IPS-18c (cell line): Measurements from ENCODE around the gene NAPSA.
"Not testable (repeated sequence)": the region's sequence is repeated elsewhere in the genome, so short reads cannot be mapped to it uniquely, and the experiment has no call there.

Experiments used
- H3K4me3 ChIP-seq: 2 replicates; pipeline ENCODE4 v1.7.0; 2013; ENCODE audit warnings: low read depth, mild to moderate bottlenecking, low read length, moderate library complexity; ENCODE audit not compliant: insufficient read depth
- H3K9me3 ChIP-seq: one replicate; pipeline ENCODE4 v1.6.1; 2013; ENCODE audit warnings: mild to moderate bottlenecking, low read length, moderate library complexity; ENCODE audit not compliant: control insufficient read depth, insufficient read depth

NAPSA gene

DNA sequence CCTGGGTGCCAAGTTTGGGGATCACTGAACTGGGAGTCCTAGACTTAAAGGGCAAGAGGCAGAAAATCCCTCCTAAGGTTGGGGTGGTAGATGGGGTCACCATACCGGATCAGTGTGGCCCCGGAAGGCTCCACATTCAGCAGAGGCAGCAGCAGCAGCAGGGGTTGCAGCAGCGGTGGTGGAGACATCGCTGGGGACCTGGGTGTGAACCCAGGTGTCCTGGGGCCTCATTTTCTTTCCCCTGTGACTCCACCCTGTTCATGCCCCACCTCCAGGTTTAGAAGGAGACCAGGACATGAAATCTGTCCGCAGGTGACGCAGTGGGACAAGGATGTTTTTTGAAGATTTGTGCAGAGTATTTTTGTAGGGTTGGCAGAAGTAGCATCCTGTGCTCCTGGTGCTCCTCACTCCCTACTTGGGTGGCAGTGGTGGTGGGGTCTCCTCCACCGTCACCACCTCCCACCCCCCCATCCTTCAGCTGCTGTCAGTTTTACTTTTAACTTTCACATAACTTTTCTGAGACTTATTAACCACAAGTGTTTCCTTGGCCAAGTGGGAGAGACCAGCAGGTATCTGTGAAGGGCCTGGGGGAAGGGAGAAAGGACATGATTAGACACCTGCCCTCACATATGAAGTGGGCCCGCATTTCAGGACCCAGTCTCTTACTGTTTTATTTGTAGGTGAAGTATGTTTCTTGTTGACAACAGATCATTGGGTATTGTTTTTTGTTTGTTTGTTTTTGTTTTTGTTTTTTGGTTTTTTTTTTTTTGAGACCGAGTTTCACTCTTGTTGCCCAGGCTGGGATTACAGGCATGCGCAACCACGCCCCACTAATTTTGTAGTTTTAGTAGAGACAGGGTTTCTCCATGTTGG, at the start of gene NAPSA:
NAPSA (minus strand) TSS at position 206 of the 873 bp plus-strand sequence; CDS start at position 188, 18 bp downstream.
- Histone ChIP-seq H3K4me3 (no peak within 1 kb of the TSS), H3K9me3 (no peaks in the 10 kb centered on the region)

DNA sequence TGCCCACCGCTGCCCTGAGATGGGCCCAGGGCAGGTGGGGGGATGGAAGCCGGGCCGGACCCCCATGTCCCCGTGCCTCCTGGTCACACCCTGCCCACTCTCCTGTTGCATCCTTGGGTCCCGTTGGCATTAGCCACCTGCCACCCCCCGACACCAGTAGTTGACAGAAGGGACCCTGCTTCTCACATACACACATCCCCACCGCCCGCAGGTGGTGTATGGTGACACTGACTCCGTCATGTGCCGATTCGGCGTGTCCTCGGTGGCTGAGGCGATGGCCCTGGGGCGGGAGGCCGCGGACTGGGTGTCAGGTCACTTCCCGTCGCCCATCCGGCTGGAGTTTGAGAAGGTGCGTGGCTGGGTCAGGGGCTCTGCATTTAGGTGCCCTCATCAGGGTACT, 48.1 kb upstream of the NAPSA start:
- Histone ChIP-seq H3K9me3 (no peaks in the 10 kb centered on the region), H3K4me3 (no peak overlapping the region)

DNA sequence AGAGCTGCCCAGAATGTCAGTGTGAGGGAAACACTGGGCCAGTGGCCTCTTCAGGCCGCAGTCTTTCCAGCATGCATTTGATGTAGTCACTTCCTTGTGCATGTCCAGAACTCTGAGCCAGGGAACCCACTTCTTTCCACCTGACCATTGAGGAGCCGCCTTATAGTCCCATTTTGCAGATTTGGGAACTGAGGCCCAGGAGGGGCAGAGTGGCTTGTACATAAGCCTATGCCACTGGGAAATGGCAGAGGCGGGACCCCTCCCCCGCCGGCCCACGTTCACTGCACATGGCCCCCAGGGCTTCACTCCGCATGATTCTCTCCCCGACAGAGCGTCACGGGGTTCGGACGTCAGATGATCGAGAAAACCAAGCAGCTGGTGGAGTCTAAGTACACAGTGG, 47.7 kb upstream of the NAPSA start:
- Histone ChIP-seq H3K4me3 (no peak overlapping the region), H3K9me3 (no peaks in the 10 kb centered on the region)

DNA sequence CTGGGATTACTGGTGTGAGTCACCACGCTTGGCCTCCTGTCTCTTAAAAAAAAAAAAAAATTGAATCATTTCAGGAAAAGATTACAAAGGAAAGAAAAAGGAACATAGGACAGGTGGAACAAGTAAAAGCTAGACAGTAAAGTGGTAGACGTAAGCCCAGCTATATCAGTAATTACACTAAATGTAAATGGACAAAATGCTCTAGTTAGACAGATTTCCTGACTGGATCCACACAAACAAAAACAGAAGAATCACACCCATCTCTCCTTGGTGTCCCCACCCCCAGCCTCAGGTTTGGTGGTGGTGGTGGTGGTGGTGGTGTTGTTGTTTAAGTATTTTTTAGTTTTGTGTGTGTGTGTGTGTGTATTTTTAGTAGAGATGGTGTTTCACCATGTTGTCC, 47.0 kb upstream of the NAPSA start:
- Histone ChIP-seq H3K4me3 (no peak overlapping the region), H3K9me3 (no peaks in the 10 kb centered on the region)

DNA sequence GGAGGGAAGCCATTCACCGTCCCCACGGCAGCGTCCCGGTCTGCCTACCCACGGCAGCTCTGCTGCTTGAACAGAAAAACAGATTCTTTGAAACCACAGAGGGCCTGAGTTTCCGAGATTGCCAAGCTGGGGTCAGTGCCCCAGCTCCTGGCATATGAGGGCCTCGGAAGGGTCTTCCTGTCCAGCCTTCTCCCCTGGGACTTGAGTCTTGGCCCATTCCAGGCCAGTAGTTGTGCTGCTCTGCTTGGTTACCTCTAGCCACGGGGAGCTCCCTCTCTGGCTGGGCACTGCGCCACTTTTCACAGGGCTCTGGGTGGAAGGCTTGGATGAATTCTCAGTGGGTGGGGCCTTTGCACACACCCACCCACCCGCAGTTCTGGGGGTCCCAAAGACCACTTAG, 44.7 kb upstream of the NAPSA start:
- no peak overlapping the region for H3K4me3 ChIP-seq
- H3K9me3 ChIP-seq = no peaks in the 10 kb centered on the region

DNA sequence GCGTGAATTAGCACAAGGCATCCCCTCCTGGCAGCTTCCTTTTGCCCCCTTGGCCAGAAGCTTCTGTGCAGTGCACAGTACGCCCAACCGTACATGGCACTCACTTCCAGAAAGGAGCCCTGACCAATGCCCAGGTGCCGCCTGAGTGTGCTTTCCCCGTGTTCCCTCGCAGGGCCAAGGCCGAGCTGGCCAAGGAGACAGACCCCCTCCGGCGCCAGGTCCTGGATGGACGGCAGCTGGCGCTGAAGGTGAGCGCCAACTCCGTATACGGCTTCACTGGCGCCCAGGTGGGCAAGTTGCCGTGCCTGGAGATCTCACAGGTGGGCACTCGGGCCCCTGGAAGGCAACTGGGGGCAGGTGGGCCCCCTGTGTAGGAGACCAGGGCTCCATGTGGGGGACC, 43.9 kb upstream of the NAPSA start:
- Histone ChIP-seq H3K9me3 (no peaks in the 10 kb centered on the region), H3K4me3 (no peak overlapping the region)

DNA sequence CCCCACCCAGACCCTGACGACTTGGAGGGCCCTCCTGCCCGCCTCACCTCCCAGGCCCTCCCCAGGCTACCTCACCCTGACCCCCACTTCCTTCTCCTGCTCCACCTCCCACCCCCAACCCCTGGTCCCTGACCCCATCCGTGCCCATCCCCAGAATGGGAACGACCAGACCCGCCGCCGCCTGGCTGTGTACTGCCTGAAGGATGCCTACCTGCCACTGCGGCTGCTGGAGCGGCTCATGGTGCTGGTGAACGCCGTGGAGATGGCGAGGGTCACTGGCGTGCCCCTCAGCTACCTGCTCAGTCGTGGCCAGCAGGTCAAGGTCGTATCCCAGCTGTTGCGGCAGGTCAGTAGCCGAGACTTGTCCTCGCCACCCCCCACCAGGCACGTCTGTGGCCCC, 41.4 kb upstream of the NAPSA start:
- H3K9me3 ChIP-seq = no peaks in the 10 kb centered on the region
- no peak overlapping the region for H3K4me3 ChIP-seq

DNA sequence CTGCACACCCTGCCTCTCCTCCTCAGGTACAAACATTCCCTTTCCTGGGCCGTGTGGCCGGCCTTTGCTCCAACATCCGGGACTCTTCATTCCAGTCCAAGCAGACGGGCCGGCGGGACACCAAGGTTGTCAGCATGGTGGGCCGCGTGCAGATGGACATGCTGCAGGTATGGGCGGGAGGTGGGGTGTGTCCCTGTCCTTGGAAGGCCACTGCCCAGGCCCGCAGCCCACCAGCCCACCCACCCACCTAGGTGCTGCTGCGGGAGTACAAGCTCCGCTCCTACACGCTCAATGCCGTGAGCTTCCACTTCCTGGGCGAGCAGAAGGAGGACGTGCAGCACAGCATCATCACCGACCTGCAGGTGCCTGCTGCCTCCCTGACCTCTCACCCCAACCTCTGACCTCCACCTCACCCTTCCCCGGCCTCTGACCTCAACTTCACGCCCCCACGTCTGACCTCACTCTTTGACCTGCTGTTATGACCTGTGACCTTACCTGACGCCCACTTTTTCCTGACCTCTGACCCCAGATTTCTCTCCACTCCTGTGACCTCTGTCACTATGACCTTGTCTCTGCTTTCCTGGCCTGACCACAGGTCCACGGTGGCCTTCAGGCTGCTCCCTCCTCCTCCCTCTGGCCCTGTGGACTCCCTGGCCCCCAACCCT, 40.8 kb upstream of the NAPSA start:
- H3K9me3 ChIP-seq = no peaks in the 10 kb centered on the region
- H3K4me3 ChIP-seq = no peak overlapping the region

DNA sequence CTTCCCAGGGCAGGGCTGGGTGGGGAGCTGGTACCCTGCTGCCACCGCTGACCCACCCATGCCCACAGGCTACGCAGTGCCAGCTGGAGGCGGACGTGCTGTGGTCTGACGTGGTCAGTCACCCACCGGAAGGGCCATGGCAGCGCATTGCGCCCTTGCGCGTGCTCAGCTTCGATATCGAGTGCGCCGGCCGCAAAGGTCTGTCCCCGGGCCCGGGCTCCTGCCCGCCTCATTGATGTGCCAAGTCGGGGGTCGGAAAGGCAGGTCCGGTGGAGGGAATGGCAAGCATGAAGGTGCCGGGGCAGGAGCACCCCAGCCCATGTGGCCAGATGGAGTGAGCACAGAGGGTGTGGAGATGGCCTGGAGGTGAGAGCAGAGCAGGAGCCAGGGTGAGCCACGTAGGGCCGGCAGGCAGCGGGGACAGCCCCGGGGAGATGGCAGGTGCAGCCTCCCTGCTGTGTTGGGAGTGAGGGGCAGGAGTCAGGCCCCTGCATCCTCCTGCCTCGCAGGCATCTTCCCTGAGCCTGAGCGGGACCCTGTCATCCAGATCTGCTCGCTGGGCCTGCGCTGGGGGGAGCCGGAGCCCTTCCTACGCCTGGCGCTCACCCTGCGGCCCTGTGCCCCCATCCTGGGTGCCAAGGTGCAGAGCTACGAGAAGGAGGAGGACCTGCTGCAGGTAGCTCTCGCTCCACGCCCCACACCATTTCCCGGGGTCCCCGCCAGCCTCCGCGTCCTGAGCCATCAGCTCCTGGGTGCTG, 37.3 kb upstream of the NAPSA start:
- no peak overlapping the region for H3K4me3 ChIP-seq
- H3K9me3 ChIP-seq = no peaks in the 10 kb centered on the region

DNA sequence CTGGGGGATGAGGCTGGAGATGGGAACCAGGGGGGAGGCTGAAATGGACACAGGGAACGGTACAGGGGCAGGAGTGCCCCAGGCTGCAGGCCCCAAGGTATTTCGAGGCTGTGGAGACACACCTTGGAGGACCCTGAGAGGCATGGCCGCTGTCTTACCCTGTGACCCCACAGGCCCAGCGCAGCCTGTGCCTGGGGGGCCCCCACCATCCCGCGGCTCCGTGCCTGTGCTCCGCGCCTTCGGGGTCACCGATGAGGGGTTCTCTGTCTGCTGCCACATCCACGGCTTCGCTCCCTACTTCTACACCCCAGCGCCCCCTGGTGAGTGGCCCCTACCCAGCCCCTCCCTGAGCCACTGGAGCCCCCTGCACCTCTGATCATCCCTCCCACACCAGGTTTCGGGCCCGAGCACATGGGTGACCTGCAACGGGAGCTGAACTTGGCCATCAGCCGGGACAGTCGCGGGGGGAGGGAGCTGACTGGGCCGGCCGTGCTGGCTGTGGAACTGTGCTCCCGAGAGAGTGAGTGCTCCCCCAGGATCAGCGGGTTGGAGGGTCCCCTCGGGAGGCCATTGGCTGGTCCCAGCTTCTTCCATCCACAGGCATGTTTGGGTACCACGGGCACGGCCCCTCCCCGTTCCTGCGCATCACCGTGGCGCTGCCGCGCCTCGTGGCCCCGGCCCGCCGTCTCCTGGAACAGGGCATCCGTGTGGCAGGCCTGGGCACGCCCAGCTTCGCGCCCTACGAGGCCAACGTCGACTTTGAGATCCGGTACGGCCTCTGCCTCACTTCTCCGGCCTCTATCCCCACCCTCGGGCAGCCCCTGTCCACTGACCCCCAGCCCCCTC, 36.4 kb upstream of the NAPSA start:
- Histone ChIP-seq H3K9me3 (no peaks in the 10 kb centered on the region), H3K4me3 (no peak overlapping the region)

DNA sequence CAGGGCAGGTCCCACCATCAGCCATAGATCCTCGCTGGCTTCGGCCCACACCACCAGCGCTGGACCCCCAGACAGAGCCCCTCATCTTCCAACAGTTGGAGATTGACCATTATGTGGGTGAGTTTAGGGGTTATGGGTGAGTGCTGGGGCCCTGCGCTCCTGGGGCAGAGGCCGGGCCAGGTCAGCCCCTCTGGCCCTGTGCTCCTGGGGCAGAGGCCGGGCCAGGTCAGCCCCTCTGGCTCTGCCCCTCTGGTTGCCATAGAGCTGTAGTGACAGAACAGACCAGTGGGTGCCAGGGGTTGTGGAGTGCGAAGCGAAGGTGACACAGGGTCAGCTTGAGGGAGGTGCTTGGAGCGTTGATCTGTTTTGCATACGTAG, 33.9 kb upstream of the NAPSA start:
- H3K4me3 ChIP-seq = no peak overlapping the region
- no peaks in the 10 kb centered on the region for H3K9me3 ChIP-seq

DNA sequence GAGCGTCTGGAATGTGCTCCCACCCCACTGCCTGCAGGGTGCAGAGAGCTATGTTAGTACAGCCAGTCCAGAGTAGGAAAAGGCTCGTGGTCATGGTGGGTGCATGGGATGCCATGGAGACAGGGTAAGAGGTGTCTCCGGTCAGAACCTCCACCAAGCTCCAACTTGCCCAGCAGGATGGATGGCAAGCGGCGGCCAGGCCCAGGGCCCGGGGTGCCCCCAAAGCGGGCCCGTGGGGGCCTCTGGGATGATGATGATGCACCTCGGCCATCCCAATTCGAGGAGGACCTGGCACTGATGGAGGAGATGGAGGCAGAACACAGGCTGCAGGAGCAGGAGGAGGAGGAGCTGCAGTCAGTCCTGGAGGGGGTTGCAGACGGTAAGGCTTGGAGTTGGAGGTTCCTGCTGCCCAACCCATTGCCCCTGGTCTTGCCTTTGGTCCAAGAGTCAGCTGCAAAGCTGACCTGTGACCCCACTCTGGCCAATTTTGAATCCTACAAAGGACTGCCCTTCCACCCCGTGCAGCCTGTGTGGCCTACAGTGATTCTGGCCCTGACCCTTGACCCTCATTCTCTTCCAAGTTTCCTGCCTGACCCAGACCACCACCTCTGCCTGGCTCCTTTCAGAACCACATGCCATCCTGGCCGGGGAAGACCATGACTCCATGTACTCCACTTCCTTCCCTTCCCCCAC, 33.4 kb upstream of the NAPSA start:
- Histone ChIP-seq H3K4me3 (no peak overlapping the region), H3K9me3 (no peaks in the 10 kb centered on the region)

DNA sequence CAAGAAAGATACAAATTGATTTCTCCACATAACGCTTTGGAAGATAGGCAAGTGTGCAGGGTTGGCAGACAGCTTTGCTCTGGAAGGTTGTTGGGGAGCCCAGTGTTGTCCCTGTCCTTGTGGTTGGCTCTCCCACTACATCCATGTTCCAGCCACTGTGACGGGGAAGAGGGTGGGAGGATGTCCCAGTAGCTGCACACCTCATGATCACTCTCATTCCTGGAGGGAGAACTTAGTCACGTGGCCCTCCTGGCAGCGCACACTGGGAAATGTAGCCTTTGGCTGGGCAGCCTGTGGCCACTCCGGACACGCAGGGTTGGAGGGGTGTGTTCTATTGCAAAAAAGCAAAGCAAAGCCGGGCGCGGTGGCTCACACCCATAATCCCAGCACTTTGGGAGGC, 28.6 kb upstream of the NAPSA start:
- H3K4me3 ChIP-seq = no peak overlapping the region
- H3K9me3 ChIP-seq = peaks cover 5% of the 10 kb centered on the region

DNA sequence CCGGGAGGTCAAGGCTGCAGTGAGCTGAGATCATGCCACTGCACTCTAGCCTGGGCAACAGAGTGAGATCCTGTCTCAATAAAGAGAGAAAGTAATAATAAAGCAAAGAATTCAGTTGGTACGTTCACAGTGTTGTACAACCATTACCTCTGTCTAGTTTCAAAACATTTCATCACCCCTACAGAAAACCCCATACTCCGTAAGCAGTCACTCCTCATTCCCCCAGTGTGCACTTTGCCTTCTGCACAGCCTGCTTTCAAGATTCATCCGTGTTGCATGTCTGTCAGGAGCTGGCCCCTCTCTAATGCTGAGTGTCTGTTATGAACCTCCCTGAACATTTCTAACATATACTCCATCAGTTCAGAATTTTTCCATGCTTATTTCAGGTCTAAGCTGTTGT, 28.1 kb upstream of the NAPSA start:
- Histone ChIP-seq H3K4me3 (no peak overlapping the region), H3K9me3 (peaks cover 5% of the 10 kb centered on the region)

DNA sequence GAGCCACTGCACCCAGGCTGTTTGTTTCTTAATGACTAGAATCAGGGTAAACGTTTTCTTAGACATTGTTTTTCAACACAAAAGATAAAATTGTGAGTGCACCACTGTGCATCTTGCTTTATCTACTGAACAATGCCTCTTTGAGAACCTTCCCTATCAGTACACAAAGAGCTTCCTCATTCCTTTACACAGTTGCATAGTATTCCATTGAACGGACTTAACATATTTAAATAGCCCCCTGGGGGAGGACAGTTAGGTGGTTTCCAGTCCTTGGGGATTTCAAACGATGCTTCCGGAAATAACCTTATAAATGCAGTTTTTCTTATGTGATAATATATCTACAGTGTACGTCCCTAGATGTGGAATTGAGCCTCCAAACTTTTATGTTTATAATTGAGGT, 27.3 kb upstream of the NAPSA start:
- Histone ChIP-seq H3K9me3 (peaks cover 5% of the 10 kb centered on the region), H3K4me3 (no peak overlapping the region)

DNA sequence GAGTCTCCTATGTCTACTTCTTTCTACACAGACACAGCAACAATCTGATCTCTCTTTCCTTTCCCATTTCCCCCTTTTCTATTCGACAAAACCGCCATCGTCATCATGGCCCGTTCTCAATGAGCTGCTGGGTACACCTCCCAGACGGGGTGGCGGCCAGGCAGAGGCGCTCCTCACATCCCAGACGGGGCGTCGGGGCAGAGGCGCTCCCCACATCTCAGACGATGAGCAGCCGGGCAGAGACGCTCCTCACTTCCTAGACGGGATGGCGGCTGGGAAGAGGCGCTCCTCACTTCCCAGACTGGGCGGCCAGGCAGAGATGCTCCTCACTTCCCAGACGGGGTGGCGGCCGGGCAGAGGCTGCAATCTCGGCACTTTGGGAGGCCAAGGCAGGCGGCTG, 25.5 kb upstream of the NAPSA start:
- H3K9me3 ChIP-seq = not testable (repeated sequence)

DNA sequence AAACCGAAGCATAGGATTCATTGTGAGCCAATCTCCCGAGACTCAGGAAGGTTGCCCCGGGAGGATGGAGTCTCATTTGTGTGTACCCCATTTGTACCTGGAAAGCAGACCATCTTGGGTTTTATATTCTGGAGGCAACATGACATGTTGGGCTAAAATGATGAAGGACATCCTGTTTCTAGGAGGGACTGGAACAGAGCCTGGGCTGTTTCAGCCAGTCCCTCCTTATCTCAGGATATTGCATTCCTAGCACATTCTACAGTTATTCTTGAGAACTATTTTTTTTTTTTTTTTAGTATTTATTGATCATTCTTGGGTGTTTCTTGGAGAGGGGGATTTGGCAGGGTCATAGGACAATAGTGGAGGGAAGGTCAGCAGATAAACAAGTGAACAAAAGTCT, 24.9 kb upstream of the NAPSA start:
- H3K9me3 ChIP-seq, H3K4me3 ChIP-seq: not testable (repeated sequence)

More for the DNA sequence above, 25.5 kb upstream of the NAPSA start:
- H3K4me3 ChIP-seq = not testable (repeated sequence)
